Prostate gland (tissue), 2 donors: ENCODE measurements around the gene POLD2.

Experiments used
- CTCF ChIP-seq, 4 experiments: fragments of 200-600 bp in 2 of 4; fragments of 450-650 bp in 2 of 4; sonication (generic) in 2 of 4; IDR thresholded peaks; 1 replicate in 3 of 4; 2 replicates in 1 of 4; pipeline ENCODE4 v1.5.1; 2016 to 2019; ENCODE audit warnings: antibody characterized with exemption in 4 of 4, mild to moderate bottlenecking in 2 of 4, moderate library complexity in 2 of 4
- POLR2AphosphoS5 ChIP-seq: sonication (generic); formaldehyde crosslinking; IDR thresholded peaks from one replicate; pipeline ENCODE4 v1.6.1; 2017; ENCODE audit warnings: antibody characterized with exemption

GRCh38 chr7:44101966-44102845, 21.1 kb downstream of the POLD2 start:
- TF ChIP-seq CTCF (IDR thresholded peaks at IDR 0.05) (no peak), POLR2AphosphoS5 (no peak)
